Peyer's patch (tissue), 4 donors: Measurements from ENCODE around the gene TASOR. TPM values are rescaled to one million over a fixed set of nuclear protein-coding genes. Genes with fewer than 3 reads are reported as not detected.
"Not testable (repeated sequence)": the region's sequence is repeated elsewhere in the genome, so short reads cannot be mapped to it uniquely, and the experiment has no call there.

Source experiments
- DNase-seq, 3 donors: peaks; one replicate each; pipeline ENCODE4 v3.0.0-alpha.2; 2017 to 2019
- H3K27ac ChIP-seq, 4 donors: fragments of 200-600 bp; sonication (generic); one replicate each; pipeline ENCODE4 v1.5.1; 2016 to 2019
- H3K27me3 ChIP-seq, 2 donors: fragments of 200-600 bp; sonication (generic); one replicate each; pipeline ENCODE4 v1.5.1; 2019
- H3K36me3 ChIP-seq, 3 donors: fragments of 200-600 bp; sonication (generic); one replicate each; pipeline ENCODE4 v1.5.1; 2016 to 2019
- H3K4me1 ChIP-seq, 4 donors: fragments of 200-600 bp; sonication (generic); one replicate each; pipeline ENCODE4 v1.5.1; 2016 to 2019
- H3K4me3 ChIP-seq, 4 donors: fragments of 200-600 bp; sonication (generic); 1 replicate in 3 of 4; 2 replicates in 1 of 4; pipeline ENCODE4 v1.5.1; 2016 to 2019; ENCODE audit warnings: mild to moderate bottlenecking in 1 of 4
- H3K9me3 ChIP-seq, 4 donors: fragments of 200-600 bp; sonication (generic); one replicate each; pipeline ENCODE4 v1.5.1; 2016 to 2019; ENCODE audit warnings: mild to moderate bottlenecking in 1 of 4
- CTCF ChIP-seq, 6 experiments: fragments of 450-650 bp in 4 of 6; fragments of 200-600 bp in 2 of 6; sonication (generic) in 1 of 6; IDR thresholded peaks; one replicate each; pipeline ENCODE4 v1.5.1; 2017 to 2019; ENCODE audit warnings: antibody characterized with exemption in 6 of 6, mild to moderate bottlenecking in 3 of 6, moderate library complexity in 1 of 6
- POLR2A ChIP-seq, 2 donors: fragments of 450-650 bp; IDR thresholded peaks; one replicate each; pipeline ENCODE4 v1.5.1; 2017; ENCODE audit warnings: antibody characterized with exemption in 2 of 2, mild to moderate bottlenecking in 2 of 2, moderate library complexity in 2 of 2
- total RNA-seq, 4 donors: library from RNA; depleted of rRNA; stranded (reverse); fragments of >200 nt; gene quantifications; one replicate each; pipeline ENCODE4 v1.1.0, GENCODE V29; 2016

The TASOR gene
- 10 to 100 TPM; 35.4 to 71.8 (median 46.5) TPM for total RNA-seq

- no peaks in the 10 kb centered on the region for H3K27me3 ChIP-seq
- DNase-seq = peak; percentile 84 to 92 (median 92)
- H3K4me3 ChIP-seq = peak within 1 kb of the TSS; percentile 70 to 95 (median 90)
- TF ChIP-seq CTCF (IDR thresholded peaks at IDR 0.05) (no peak), POLR2A (IDR thresholded peaks at IDR 0.05) (peak; percentile 50 to 70)
- no peaks in the 10 kb centered on the region for H3K9me3 ChIP-seq
- peak within 1 kb of the TSS; percentile 93 to 100 (median 100) for H3K27ac ChIP-seq
- H3K36me3 ChIP-seq = no peaks in the 10 kb centered on the region
- H3K4me1 ChIP-seq = peaks cover 0 to 20% (median 2%) of the 10 kb centered on the region in 4 donors
These were observed at the start of gene TASOR for GRCh38 chr3:56683122-56683817. TSS of gene TASOR (minus strand) at chr3:56683265. CDS start at chr3:56683006, 259 bp downstream.

DNA sequence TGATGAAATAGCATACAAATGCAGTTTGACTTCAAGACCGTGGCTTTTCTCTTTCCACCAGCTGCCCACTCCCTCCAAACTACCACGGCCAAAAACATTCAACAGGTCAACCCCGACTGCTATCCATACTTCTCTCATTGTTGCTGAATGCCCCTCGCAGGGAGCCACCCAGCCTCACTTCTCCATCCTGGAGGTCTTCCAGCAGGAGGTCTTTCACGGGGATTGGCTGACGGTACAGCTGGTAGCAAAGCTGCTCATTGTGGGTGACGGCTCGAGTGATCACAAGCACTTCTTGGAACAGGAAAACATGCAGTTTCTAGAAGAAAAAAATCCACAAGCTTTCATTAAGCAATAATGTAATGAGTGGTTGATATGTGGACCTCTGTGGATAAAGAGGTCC, 49.0 kb upstream of the TASOR start:
- Histone ChIP-seq H3K9me3 (no peaks in the 10 kb centered on the region), H3K36me3 (peaks cover 0 to 17% (median 0%) of the 10 kb centered on the region in 3 donors), H3K27me3 (no peaks in the 10 kb centered on the region), H3K4me3 (no peak overlapping the region), H3K27ac (no peak overlapping the region), H3K4me1 (no peaks in the 10 kb centered on the region)
- no peak for DNase-seq
- TF ChIP-seq POLR2A (IDR thresholded peaks at IDR 0.05) (no peak), CTCF (IDR thresholded peaks at IDR 0.05) (no peak)

GRCh38 chr3:56725175-56725574, 42.1 kb upstream of the TASOR start:
- Histone ChIP-seq H3K27ac (peak overlapping the region in 3 of 4 donors; percentile 25 to 69 (median 44)), H3K36me3 (peaks cover 0 to 23% (median 0%) of the 10 kb centered on the region in 3 donors), H3K4me1 (peaks cover 0 to 3% (median 0%) of the 10 kb centered on the region in 4 donors), H3K4me3 (no peak overlapping the region), H3K9me3 (no peaks in the 10 kb centered on the region), H3K27me3 (no peaks in the 10 kb centered on the region)
- no peak for TF ChIP-seq POLR2A (IDR thresholded peaks at IDR 0.05)
- no peak for TF ChIP-seq CTCF (IDR thresholded peaks at IDR 0.05)
- peak in 2 of 3 donors; percentile 65 to 79 for DNase-seq

DNA sequence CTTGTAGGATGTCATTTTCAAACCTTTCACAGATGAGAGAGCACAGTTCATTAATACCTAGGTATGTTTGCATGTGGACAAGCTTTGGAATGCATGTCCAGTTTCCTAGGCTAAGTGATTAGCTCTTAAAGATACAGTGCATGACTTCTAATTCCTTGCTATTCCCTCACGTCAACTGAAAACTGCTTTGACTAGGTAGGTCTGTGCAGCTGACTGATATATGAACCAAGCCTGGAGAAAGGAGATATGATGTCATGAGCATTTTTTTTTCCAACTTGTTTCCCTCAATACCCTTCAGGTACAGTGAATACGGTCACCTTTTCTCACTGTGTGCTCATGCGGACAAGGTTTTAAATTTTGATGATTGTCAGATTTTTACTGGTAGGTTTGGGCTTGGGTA, 41.6 kb upstream of the TASOR start:
- Histone ChIP-seq H3K27ac (peak overlapping the region in 2 of 4 donors; percentile 44 to 69), H3K36me3 (peaks cover 0 to 23% (median 0%) of the 10 kb centered on the region in 3 donors), H3K4me1 (peaks cover 0 to 3% (median 0%) of the 10 kb centered on the region in 4 donors), H3K9me3 (no peaks in the 10 kb centered on the region), H3K27me3 (no peaks in the 10 kb centered on the region), H3K4me3 (no peak overlapping the region)
- DNase-seq = no peak
- TF ChIP-seq POLR2A (IDR thresholded peaks at IDR 0.05) = no peak
- TF ChIP-seq CTCF (IDR thresholded peaks at IDR 0.05) = no peak

DNA sequence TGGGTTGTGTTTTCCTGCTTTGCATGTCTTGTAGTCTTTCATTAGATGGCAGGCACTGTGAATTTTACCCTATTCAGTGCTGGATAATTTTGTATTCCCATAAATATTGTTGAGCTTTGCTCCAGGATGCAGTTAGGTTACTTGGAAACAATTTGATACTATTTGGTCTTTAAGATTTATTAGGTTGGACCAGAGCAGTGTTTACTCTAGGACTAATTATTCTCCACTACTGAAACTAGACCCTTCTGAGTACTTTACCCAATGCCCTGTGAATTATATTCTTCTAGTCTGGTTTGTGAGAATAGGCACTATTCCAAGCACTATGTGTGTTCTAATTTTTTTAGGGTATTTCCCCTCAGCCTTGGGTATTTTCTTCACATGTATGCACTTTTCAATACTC, 37.8 kb upstream of the TASOR start:
- Histone ChIP-seq H3K27ac (no peak overlapping the region), H3K27me3 (no peaks in the 10 kb centered on the region), H3K9me3 (no peaks in the 10 kb centered on the region), H3K36me3 (no peaks in the 10 kb centered on the region), H3K4me3 (no peak overlapping the region), H3K4me1 (peaks cover 0 to 3% (median 0%) of the 10 kb centered on the region in 4 donors)
- TF ChIP-seq POLR2A (IDR thresholded peaks at IDR 0.05) (no peak), CTCF (IDR thresholded peaks at IDR 0.05) (no peak)
- no peak for DNase-seq

- not testable (repeated sequence) for DNase-seq, H3K4me1 ChIP-seq, H3K9me3 ChIP-seq, H3K36me3 ChIP-seq, H3K4me3 ChIP-seq, H3K27ac ChIP-seq, H3K27me3 ChIP-seq
These were observed 35.7 kb upstream of the TASOR start for GRCh38 chr3:56718809-56719208.
